Measurements from ENCODE around the gene AP1S1. TPM values are rescaled to one million over a fixed set of nuclear protein-coding genes. Genes with fewer than 3 reads are reported as not detected.

The AP1S1 gene
- total and polyA plus RNA-seq, 2 of the 13 experiments (the other 11 are each of a cell fraction or from before 2014, with no cell fraction given): 57.5 to 68.1 TPM

DNA sequence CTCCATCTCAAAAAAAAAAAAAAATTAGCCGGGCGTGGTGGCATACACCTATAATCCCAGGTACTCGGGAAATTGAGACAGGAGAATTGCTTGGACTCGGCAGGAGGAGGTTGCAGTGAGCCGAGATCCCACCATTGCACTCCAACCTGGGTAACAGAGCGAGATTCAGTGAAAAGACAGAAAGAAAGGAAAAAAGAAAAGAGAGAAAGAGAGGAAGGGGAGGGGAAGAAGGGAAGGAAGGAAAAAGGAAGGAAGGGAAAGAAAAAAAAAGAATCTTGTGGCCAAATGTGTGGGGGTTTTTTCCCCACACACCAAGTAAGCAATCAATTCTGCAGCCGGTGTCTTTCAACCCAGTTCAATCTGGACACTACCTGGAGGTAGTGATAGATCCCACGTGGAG lies 34.8 kb downstream of the AP1S1 start (continued):
- TF ChIP-seq CREB1 (IDR thresholded peaks at IDR 0.05): no peak
- no peak for TF ChIP-seq CREB1 (CRISPR knock-in tag; IDR thresholded peaks at IDR 0.05)
- TF ChIP-seq XBP1 (CRISPR knock-in tag; IDR thresholded peaks at IDR 0.05): no peak
- no peak for TF ChIP-seq NFYC (CRISPR knock-in tag; IDR thresholded peaks at IDR 0.05)
- TF ChIP-seq ZSCAN9 (CRISPR knock-in tag; IDR thresholded peaks at IDR 0.05; ENCODE audit: borderline replicate concordance): no peak

- DNase-seq (ENCODE audit: low spot score): no peak
- BruUV-seq (replicated peaks): no TSS peak
- H3K27ac ChIP-seq (ENCODE audit: extremely low read length, insufficient read depth, low read length): no peak overlapping the region
- peaks cover 51% of the 10 kb centered on the region for H3K4me1 ChIP-seq (ENCODE audit: insufficient read depth, low read length)
- H2AFZ ChIP-seq (ENCODE audit: low read length): no peak overlapping the region
- WGBS (ENCODE audit: low lambda C conversion rate): 99% methylated on average over 11 of the region's 17 CpGs
- peaks cover 0 to 2% of the 10 kb centered on the region in 2 experiments; a peak in 1 of 5 replicates for H3K36me3 ChIP-seq (replicated peaks in 1 of 2; ENCODE audit: control insufficient read depth in 1 of 2, insufficient read depth in 2 of 2, low read length in 2 of 2)
- ChIA-PET POLR2A (interaction anchor here (1.8 to 3.3 kb wide), 2 partner anchors 13 to 22 kb away, joined by 6 to 19 read pairs; partner anchors contain the start of genes PLOD3 and ZNHIT1), CTCF (ENCODE audit: low intra/inter-chr PET ratio, low total read pairs) (no interaction called here)
- H3K4me3 ChIP-seq (replicated peaks in 1 of 3; ENCODE audit: insufficient read depth in 1 of 3, low read depth in 2 of 3, low read length in 3 of 3): no peak overlapping the region
- H3K4me2 ChIP-seq (ENCODE audit: low read depth, low read length): no peak overlapping the region
- FAIRE-seq: no peak
- ATAC-seq: no peak
- no peak overlapping the region for H3K9ac ChIP-seq (ENCODE audit: insufficient read depth, low read depth, low read length)
- H3K79me2 ChIP-seq (ENCODE audit: insufficient read depth, low read length): peaks cover 12% of the 10 kb centered on the region
- no peaks in the 10 kb centered on the region; a peak in 1 of 5 replicates for H3K27me3 ChIP-seq (ENCODE audit: control insufficient read depth in 1 of 2, insufficient read depth in 2 of 2, low read length in 2 of 2)
- no peaks in the 10 kb centered on the region for H3K9me3 ChIP-seq (ENCODE audit: low read length)
- peaks cover 3% of the 10 kb centered on the region; the same call in 1 of the 2 replicates for H4K20me1 ChIP-seq (ENCODE audit: insufficient read depth, low read length)
- intact Hi-C loops (cut with micrococcal nuclease; ENCODE audit: unreplicated experiment): no loop called here
- in situ Hi-C loops (cut with HindIII; ENCODE audit: extremely low pct_ligation_motif_present, low pct_unique_long_range_greater_than_20kb): no loop called here
- no peak for TF ChIP-seq ZNF646 (CRISPR knock-in tag; IDR thresholded peaks at IDR 0.05)
- TF ChIP-seq ZNF232 (CRISPR knock-in tag; IDR thresholded peaks at IDR 0.05; ENCODE audit: borderline replicate concordance): no peak
- TF ChIP-seq FUBP1 (CRISPR knock-in tag; IDR thresholded peaks at IDR 0.05; ENCODE audit: borderline replicate concordance): no peak
- peak; percentile 55 for TF ChIP-seq AGO2 (optimal IDR thresholded peaks at IDR 0.05; ENCODE audit: low read depth, low read length)
- TF ChIP-seq KLF11 (CRISPR knock-in tag; IDR thresholded peaks at IDR 0.05): no peak
- TF ChIP-seq, protein P1, sequence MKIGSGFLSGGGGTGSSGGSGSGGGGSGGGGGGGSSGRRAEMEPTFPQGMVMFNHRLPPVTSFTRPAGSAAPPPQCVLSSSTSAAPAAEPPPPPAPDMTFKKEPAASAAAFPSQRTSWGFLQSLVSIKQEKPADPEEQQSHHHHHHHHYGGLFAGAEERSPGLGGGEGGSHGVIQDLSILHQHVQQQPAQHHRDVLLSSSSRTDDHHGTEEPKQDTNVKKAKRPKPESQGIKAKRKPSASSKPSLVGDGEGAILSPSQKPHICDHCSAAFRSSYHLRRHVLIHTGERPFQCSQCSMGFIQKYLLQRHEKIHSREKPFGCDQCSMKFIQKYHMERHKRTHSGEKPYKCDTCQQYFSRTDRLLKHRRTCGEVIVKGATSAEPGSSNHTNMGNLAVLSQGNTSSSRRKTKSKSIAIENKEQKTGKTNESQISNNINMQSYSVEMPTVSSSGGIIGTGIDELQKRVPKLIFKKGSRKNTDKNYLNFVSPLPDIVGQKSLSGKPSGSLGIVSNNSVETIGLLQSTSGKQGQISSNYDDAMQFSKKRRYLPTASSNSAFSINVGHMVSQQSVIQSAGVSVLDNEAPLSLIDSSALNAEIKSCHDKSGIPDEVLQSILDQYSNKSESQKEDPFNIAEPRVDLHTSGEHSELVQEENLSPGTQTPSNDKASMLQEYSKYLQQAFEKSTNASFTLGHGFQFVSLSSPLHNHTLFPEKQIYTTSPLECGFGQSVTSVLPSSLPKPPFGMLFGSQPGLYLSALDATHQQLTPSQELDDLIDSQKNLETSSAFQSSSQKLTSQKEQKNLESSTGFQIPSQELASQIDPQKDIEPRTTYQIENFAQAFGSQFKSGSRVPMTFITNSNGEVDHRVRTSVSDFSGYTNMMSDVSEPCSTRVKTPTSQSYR (CRISPR knock-in tag; IDR thresholded peaks at IDR 0.05; ENCODE audit: borderline replicate concordance): no peak
- peak in 1 of 2 experiments; percentile 41; a peak in 1 of 4 replicates for TF ChIP-seq POLR2A (IDR thresholded peaks at IDR 0.05; ENCODE audit: insufficient read depth in 1 of 2, low read depth in 2 of 2, low read length in 2 of 2)
- TF ChIP-seq RBFOX2 (IDR thresholded peaks at IDR 0.05; ENCODE audit: low read depth, low read length): peak; percentile 61
Measured at GRCh38 chr7:101195884-101196283, 41.6 kb downstream of the AP1S1 start.

All from HepG2 (cell line).